Pancreas (tissue), 10 donors: ENCODE measurements around the gene C16orf86. TPM values are rescaled to one million over a fixed set of nuclear protein-coding genes. Genes with fewer than 3 reads are reported as not detected.

Experiments
- ATAC-seq, 4 donors: fragments of 200-7000 bp; cut with Tn5 transposase; one replicate each; pipeline versions ENCODE4 v1.8.0 to v1.9.1; 2020; ENCODE audit warnings: mild to moderate bottlenecking in 4 of 4, moderate library complexity in 4 of 4
- DNase-seq, 6 donors: peaks; one replicate each; pipeline ENCODE4 v3.0.0-alpha.2; 2020
- FAIRE-seq: peaks from 2 replicates; lab custom pipeline; 2012; peaks lifted over from hg19 to GRCh38; lab: Jason Lieb, UNC
- H3K27ac ChIP-seq, 4 donors: fragments of 200-600 bp; sonication (generic); 1 replicate in 3 of 4; 2 replicates in 1 of 4; pipeline versions ENCODE4 v1.5.0 to v1.8.0; 2020
- H3K27me3 ChIP-seq, 4 donors: fragments of 200-600 bp; one replicate each; pipeline ENCODE4 v1.8.0; 2021
- H3K36me3 ChIP-seq, 3 donors: fragments of 200-600 bp; sonication (generic) in 1 of 3; one replicate each; pipeline versions ENCODE4 v1.5.0 to v1.8.0; 2020 to 2021
- H3K4me1 ChIP-seq, 3 donors: fragments of 200-600 bp; one replicate each; pipeline ENCODE4 v1.8.0; 2021
- H3K4me3 ChIP-seq, 4 donors: fragments of 200-600 bp; sonication (generic) in 2 of 4; one replicate each; pipeline versions ENCODE4 v1.5.0 to v1.8.0; 2020 to 2021
- H3K9me3 ChIP-seq, 4 donors: fragments of 200-600 bp; one replicate each; pipeline ENCODE4 v1.8.0; 2021
- WGBS, 2 donors: extraction: QIAGEN DNeasy Blood & Tissue Kit; methylation state at CpG; one replicate each; pipeline ENCODE4 v1.1.7; 2013; 5-methylcytosine and 5-hydroxymethylcytosine counted together
- intact Hi-C, 3 donors: fragments of 100-400 bp; cut with DNase I; formaldehyde crosslinking; loops; one replicate each; pipeline versions ENCODE4 v1.11.1 to v1.14.2; 2022
- polyA plus RNA-seq, 2 donors: library from polyadenylated mRNA; stranded (reverse); fragments of 200-250 nt; gene quantifications; one replicate each; pipeline ENCODE4 v1.2.3, GENCODE V29; 2013
- total RNA-seq, 6 donors: library from RNA; stranded (reverse); fragmentation: NEBNext Ultra II Directional in 4 of 6; extraction: Animal tissue kit (Norgen Biotek cat#: 25700) in 4 of 6; gene quantifications; one replicate each; pipeline versions ENCODE4 v1.2.1 to v1.2.4, GENCODE V29; 2021 to 2023
- TF ChIP-seq, protein P1 (sequence below), 4 donors: fragments of 200-600 bp; sonication (generic) in 3 of 4; IDR thresholded peaks; one replicate each; pipeline versions ENCODE4 v1.5.0 to v1.8.0; 2021; ENCODE audit warnings: antibody characterized with exemption in 4 of 4
- donor health status: healthy with polysubstance abuse.
- donor health status: DM: no; HTN: no; CAD: no; lungs with moderate emphysema.
- donor health status: DM: no; HTN: no; CAD: no.
- donor health status: control.
- donor health status: control.
- donor health status: Bipolar disorder and iron deficiency.
- donor health status: DM: yes; HTN: yes; CAD: no.
- donor health status: DM: no; HTN: no; CAD: no.
- donor health status: DM: no; HTN: no; CAD: no.
- donor health status: DM: yes; HTN: yes; CAD: no.

C16orf86 gene, protein sequence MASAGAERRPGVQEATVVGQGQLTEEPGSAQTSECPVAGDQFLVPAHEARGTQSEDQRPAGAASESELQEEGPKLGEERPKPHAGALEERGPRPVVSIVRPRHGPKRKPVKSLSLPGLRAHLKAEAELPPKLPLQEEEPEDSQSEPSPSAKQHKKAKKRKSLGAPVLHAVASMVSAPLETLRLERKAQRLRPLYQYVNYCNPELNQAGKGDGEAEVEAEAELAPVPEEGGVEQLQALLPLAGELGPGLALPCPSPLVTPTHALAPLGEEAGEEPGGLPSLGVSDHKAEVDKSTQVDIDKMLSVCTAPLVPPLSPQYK
- total RNA-seq (1 to 10 TPM; 1.4 to 4.1 (median 2.4) TPM), polyA plus RNA-seq (1 to 10 TPM; 5.7 to 7.6 TPM)

DNA sequence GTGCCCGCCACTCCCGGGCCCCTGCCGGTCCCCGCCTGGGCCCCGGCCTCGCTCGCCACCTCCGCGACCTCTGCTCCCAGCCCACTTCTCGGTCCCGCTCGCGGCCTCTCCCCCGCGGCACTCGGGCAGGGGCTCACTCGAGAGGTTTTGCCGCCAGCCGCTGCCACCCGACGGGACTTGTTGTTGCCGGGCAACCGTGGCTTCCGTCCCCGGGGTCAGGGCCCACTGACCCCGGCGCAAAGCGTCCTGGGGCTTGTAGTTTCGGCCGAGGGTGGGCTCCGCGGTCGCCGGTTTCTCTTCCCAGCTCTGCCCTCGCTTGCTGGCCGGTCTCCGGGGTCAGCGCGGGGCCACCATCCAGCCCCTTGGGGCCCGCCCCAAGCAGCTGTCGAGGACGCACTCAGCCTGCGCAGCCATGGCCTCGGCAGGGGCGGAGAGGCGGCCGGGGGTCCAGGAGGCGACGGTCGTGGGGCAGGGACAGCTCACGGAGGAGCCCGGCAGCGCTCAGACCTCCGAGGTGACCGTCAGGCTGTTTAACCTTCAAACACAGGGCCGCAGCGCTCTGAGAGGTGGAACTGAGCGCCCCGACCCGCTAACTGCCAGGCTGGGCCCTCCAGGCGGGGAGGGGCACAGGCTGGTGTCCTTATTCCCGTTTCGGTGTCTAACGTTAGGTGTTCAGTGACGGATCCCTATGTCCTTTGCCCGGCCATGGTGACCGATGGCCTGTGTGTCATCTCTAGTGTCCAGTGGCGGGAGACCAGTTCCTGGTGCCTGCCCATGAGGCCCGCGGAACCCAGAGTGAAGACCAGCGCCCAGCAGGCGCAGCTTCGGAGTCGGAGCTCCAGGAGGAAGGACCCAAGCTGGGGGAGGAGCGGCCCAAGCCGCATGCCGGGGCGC is at the start of gene C16orf86, which contains the start of gene ENKD1:
Gene C16orf86, plus strand, starts transcription at position 256 of the 894 bp plus-strand sequence. Its CDS starts 157 bp downstream, at position 413.
Gene ENKD1, minus strand, starts transcription at position 192 of the 894 bp plus-strand sequence. CDS start 308 bp downstream, outside the sequence.
- no peaks in the 10 kb centered on the region for H3K36me3 ChIP-seq
- no peaks in the 10 kb centered on the region for H3K27me3 ChIP-seq
- ATAC-seq, result peak; percentile 67 to 79 (median 72)
- FAIRE-seq, result no peak
- peak within 1 kb of the TSS; percentile 83 to 94 (median 87) for H3K4me3 ChIP-seq
- TF ChIP-seq, protein P1, sequence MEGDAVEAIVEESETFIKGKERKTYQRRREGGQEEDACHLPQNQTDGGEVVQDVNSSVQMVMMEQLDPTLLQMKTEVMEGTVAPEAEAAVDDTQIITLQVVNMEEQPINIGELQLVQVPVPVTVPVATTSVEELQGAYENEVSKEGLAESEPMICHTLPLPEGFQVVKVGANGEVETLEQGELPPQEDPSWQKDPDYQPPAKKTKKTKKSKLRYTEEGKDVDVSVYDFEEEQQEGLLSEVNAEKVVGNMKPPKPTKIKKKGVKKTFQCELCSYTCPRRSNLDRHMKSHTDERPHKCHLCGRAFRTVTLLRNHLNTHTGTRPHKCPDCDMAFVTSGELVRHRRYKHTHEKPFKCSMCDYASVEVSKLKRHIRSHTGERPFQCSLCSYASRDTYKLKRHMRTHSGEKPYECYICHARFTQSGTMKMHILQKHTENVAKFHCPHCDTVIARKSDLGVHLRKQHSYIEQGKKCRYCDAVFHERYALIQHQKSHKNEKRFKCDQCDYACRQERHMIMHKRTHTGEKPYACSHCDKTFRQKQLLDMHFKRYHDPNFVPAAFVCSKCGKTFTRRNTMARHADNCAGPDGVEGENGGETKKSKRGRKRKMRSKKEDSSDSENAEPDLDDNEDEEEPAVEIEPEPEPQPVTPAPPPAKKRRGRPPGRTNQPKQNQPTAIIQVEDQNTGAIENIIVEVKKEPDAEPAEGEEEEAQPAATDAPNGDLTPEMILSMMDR (IDR thresholded peaks at IDR 0.05), result no peak
- H3K9me3 ChIP-seq, result no peaks in the 10 kb centered on the region
- H3K27ac ChIP-seq, result peak within 1 kb of the TSS; percentile 71 to 93 (median 83)
- WGBS, 2 donors, result 8 to 9% methylated on average over 75 to 78 of the region's 78 CpGs
- peaks cover 26 to 38% (median 32%) of the 10 kb centered on the region in 3 donors for H3K4me1 ChIP-seq
- peak; percentile 87 to 96 (median 90) for DNase-seq
- intact Hi-C loops, result loop anchor here in 1 of 3 donors (10.0 kb wide), 1 partner anchor 142 kb away; the partner anchor contains the start of gene RIPOR1

DNA sequence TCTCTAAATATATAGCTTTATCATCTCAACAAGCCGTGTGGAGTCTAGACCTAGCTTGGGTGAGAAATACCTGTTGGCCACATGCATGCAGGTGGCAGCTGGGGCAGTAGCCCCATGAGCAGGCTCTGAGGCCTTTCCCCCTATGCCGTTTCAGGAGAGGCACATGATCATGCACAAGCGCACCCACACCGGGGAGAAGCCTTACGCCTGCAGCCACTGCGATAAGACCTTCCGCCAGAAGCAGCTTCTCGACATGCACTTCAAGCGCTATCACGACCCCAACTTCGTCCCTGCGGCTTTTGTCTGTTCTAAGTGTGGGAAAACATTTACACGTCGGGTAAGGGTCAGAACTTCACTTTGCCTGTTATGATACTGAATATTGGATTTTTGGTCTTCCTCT is 38.4 kb upstream of the C16orf86 start:
- intact Hi-C loops, result no loop called here
- Histone ChIP-seq H3K36me3 (peaks cover 3 to 83% (median 27%) of the 10 kb centered on the region in 3 donors), H3K9me3 (no peaks in the 10 kb centered on the region), H3K27me3 (no peaks in the 10 kb centered on the region), H3K4me3 (no peak overlapping the region), H3K4me1 (no peaks in the 10 kb centered on the region), H3K27ac (no peak overlapping the region)
- WGBS, 2 donors, result 95 to 96% methylated on average over 14 of the region's 14 CpGs
- ATAC-seq (no peak), DNase-seq (no peak), FAIRE-seq (no peak)
- TF ChIP-seq, protein P1 (IDR thresholded peaks at IDR 0.05), result no peak

DNA sequence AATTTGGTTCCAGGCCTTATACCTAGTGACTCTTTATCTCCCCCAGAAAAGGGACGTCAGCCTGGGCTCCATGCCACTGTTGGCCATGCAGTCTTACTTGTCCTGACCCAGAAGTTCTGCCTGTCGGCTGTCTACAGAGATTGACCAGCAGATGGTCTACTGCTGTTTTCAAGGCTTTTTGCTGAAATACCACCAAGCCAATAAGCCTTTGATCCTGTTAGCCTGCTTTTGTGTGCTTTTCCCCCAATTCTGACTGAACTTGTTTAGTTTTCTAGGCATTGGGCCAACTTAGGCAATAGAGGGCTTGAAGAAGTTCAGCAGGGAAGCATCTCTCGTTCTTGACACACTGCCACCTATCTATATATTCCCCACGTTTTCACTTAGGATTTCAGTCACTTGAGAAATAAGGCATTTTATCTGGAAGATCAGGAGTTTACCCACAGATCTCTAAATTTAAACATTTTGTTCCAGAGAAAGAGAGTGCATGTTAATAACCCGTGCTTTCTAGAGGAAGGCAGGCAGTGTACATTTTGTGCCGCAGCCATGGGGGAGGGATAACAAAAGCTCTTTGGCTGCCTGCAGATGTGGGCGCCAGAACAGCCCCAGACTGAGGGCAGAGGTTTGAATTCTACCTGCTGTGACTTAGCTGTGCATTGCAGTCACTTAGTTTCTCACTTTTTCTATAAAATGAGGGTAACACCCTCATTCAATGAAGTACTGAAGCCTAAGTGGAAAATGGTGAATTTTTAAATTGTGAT is 34.0 kb upstream of the C16orf86 start:
- ATAC-seq (no peak), DNase-seq (no peak), FAIRE-seq (no peak)
- TF ChIP-seq, protein P1 (IDR thresholded peaks at IDR 0.05), result no peak
- Histone ChIP-seq H3K27ac (no peak overlapping the region), H3K4me1 (no peaks in the 10 kb centered on the region), H3K27me3 (no peaks in the 10 kb centered on the region), H3K4me3 (no peak overlapping the region), H3K9me3 (no peaks in the 10 kb centered on the region), H3K36me3 (peaks cover 3 to 77% (median 28%) of the 10 kb centered on the region in 3 donors)
- intact Hi-C loops, result no loop called here
- WGBS, 2 donors, result 60 to 62% methylated on average over 7 of the region's 7 CpGs

DNA sequence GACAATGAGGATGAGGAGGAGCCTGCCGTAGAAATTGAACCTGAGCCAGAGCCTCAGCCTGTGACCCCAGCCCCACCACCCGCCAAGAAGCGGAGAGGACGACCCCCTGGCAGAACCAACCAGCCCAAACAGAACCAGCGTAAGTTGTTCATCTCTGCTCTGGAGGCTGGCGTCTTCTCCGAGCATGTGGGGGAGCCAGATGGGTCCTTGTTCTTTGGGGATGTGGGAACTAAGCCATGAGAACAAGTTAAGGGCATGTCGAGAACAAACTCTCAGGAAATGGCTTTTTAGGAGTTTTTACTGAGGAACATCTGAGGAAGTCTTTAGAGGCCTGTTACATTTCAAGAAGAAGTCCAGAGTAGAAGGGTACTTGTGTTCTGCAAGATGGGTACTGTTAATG is 29.9 kb upstream of the C16orf86 start:
- Histone ChIP-seq H3K36me3 (peaks cover 3 to 51% (median 19%) of the 10 kb centered on the region in 3 donors), H3K4me3 (no peak overlapping the region), H3K27ac (no peak overlapping the region), H3K27me3 (no peaks in the 10 kb centered on the region), H3K4me1 (no peaks in the 10 kb centered on the region), H3K9me3 (no peaks in the 10 kb centered on the region)
- no peak for FAIRE-seq
- intact Hi-C loops, result no loop called here
- 90 to 94% methylated on average over 8 of the region's 8 CpGs for WGBS, 2 donors
- TF ChIP-seq, protein P1 (IDR thresholded peaks at IDR 0.05), result no peak
- ATAC-seq, result no peak
- no peak for DNase-seq
